ENCODE data around the gene SGO2.
"Not testable (repeated sequence)": the region's sequence is repeated elsewhere in the genome, so short reads cannot be mapped to it uniquely, and the experiment has no call there.

The SGO2 gene

GRCh38 chr2:200624026-200624425 lies 98.0 kb downstream of the SGO2 start:
- no peak for DNase-seq (ENCODE audit: low spot score)

GRCh38 chr2:200624658-200625057 lies 98.7 kb downstream of the SGO2 start:
- DNase-seq (ENCODE audit: low spot score), result no peak

GRCh38 chr2:200625282-200625681 lies 99.3 kb downstream of the SGO2 start:
- no peak for DNase-seq (ENCODE audit: low spot score)

GRCh38 chr2:200625958-200626363 lies 100.0 kb downstream of the SGO2 start:
- DNase-seq (ENCODE audit: low spot score), result no peak

- DNase-seq (ENCODE audit: low spot score), result no peak
Measured at GRCh38 chr2:200627110-200627770, 101.2 kb downstream of the SGO2 start.

GRCh38 chr2:200628461-200628860 lies 102.5 kb downstream of the SGO2 start:
- DNase-seq (ENCODE audit: low spot score), result not testable (repeated sequence)

GRCh38 chr2:200631287-200631686 lies 105.3 kb downstream of the SGO2 start:
- DNase-seq (ENCODE audit: low spot score), result no peak

Data from globus pallidus (tissue), 1 donor.